Transverse colon (tissue), 4 donors: ENCODE measurements around the gene GNPNAT1. TPM values are rescaled to one million over a fixed set of nuclear protein-coding genes. Genes with fewer than 3 reads are reported as not detected.

Experiments used
- DNase-seq: peaks from one replicate; pipeline ENCODE4 v3.0.0-alpha.2; 2019
- H3K27ac ChIP-seq, 4 donors: fragments of 200-600 bp; sonication (generic); 2 replicates each; pipeline ENCODE4 v1.5.1; 2016 to 2018; ENCODE audit warnings: inconsistent platforms in 4 of 4
- H3K27me3 ChIP-seq: fragments of 200-600 bp; sonication (generic); 2 replicates; pipeline ENCODE4 v1.5.1; 2017; ENCODE audit warnings: inconsistent platforms
- H3K36me3 ChIP-seq, 4 donors: fragments of 200-600 bp; sonication (generic); 2 replicates each; pipeline ENCODE4 v1.5.1; 2017 to 2019; ENCODE audit warnings: inconsistent platforms in 4 of 4
- H3K4me1 ChIP-seq, 4 donors: fragments of 200-600 bp; sonication (generic); 2 replicates each; pipeline ENCODE4 v1.5.1; 2017 to 2020; ENCODE audit warnings: inconsistent platforms in 4 of 4
- H3K4me3 ChIP-seq, 4 donors: fragments of 200-600 bp; sonication (generic); 1 replicate in 1 of 4; 2 replicates in 3 of 4; pipeline versions ENCODE4 v1.5.1 to v1.6.1; 2017 to 2019; ENCODE audit warnings: inconsistent platforms in 4 of 4
- H3K9me3 ChIP-seq, 2 donors: fragments of 200-600 bp; sonication (generic); 2 replicates each; pipeline ENCODE4 v1.5.1; 2017 to 2019; ENCODE audit warnings: inconsistent platforms in 2 of 2
- EP300 ChIP-seq: sonication (generic); formaldehyde crosslinking; IDR thresholded peaks from one replicate; pipeline ENCODE4 v1.6.1; 2017; ENCODE audit warnings: antibody characterized with exemption, low read depth
- POLR2A ChIP-seq: fragments of 450-650 bp; IDR thresholded peaks from one replicate; pipeline ENCODE4 v1.6.1; 2016; ENCODE audit warnings: antibody characterized with exemption, mild to moderate bottlenecking, moderate library complexity
- POLR2AphosphoS5 ChIP-seq, 3 donors: sonication (generic); formaldehyde crosslinking; IDR thresholded peaks; one replicate each; pipeline ENCODE4 v1.6.1; 2016; ENCODE audit warnings: antibody characterized with exemption in 3 of 3
- WGBS, 2 donors: methylation state at CpG; one replicate each; pipeline ENCODE4 v1.1.5; 2018; ENCODE audit warnings: low coverage in 1 of 2; 5-methylcytosine and 5-hydroxymethylcytosine counted together
- in situ Hi-C, 4 donors: fragments of 200-750 bp; cut with MboI; loops; one replicate each; pipeline versions ENCODE4 v1.15.0 to v1.15.1; 2017; ENCODE audit warnings: low sequenced_read_pairs in 3 of 4, low pct_ligation_motif_present in 1 of 4, low pct_unique_long_range_greater_than_20kb in 1 of 4
- intact Hi-C: fragments of 100-400 bp; cut with DNase I; formaldehyde crosslinking; loops from one replicate; pipeline ENCODE4 v1.15.1; 2023; ENCODE audit warnings: low total_unique reads
- total RNA-seq, 4 donors: library from RNA; depleted of rRNA; stranded (reverse); fragments of >200 nt; gene quantifications; one replicate each; pipeline ENCODE4 v1.1.0, GENCODE V29; 2016
- TF ChIP-seq, protein P1 (sequence below), 5 experiments: fragments of 200-600 bp in 3 of 5; fragments of 450-650 bp in 2 of 5; sonication (generic) in 3 of 5; IDR thresholded peaks; 1 replicate in 2 of 5; 2 replicates in 3 of 5; pipeline ENCODE4 v1.5.1; 2016 to 2017; ENCODE audit warnings: antibody characterized with exemption in 5 of 5, inconsistent platforms in 3 of 5, mild to moderate bottlenecking in 2 of 5, moderate library complexity in 1 of 5

Gene GNPNAT1
- total RNA-seq, 4 donors from 2014 or later, result 7.5 to 17.1 (median 12.7) TPM

DNA sequence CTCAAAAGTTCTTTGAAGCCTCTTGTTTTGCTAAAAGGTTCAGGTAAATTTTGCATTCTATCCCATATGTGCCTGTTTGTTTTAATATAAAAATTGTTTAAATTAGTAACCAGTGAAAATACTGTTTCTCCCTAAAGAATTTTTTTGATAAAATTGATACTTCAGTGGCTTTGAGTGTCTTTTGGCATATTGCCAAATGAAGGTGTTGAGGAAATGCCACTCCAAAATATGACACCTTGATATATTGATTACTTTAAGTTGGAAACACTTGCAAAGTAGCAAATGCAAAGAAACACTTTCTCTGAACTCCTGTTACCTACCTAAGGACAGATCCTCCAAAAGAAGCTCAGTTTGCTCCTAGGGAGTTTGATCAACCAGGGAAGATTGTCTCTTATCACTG is 53.0 kb downstream of the GNPNAT1 start:
- no peak for DNase-seq
- Histone ChIP-seq H3K27me3 (no peaks in the 10 kb centered on the region), H3K4me3 (no peak overlapping the region), H3K27ac (no peak overlapping the region), H3K4me1 (peaks cover 0 to 18% (median 0%) of the 10 kb centered on the region in 4 donors), H3K36me3 (no peaks in the 10 kb centered on the region), H3K9me3 (no peaks in the 10 kb centered on the region)
- TF ChIP-seq POLR2A (no peak), EP300 (no peak), POLR2AphosphoS5 (IDR thresholded peaks at IDR 0.05) (no peak)
- TF ChIP-seq, protein P1, sequence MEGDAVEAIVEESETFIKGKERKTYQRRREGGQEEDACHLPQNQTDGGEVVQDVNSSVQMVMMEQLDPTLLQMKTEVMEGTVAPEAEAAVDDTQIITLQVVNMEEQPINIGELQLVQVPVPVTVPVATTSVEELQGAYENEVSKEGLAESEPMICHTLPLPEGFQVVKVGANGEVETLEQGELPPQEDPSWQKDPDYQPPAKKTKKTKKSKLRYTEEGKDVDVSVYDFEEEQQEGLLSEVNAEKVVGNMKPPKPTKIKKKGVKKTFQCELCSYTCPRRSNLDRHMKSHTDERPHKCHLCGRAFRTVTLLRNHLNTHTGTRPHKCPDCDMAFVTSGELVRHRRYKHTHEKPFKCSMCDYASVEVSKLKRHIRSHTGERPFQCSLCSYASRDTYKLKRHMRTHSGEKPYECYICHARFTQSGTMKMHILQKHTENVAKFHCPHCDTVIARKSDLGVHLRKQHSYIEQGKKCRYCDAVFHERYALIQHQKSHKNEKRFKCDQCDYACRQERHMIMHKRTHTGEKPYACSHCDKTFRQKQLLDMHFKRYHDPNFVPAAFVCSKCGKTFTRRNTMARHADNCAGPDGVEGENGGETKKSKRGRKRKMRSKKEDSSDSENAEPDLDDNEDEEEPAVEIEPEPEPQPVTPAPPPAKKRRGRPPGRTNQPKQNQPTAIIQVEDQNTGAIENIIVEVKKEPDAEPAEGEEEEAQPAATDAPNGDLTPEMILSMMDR (IDR thresholded peaks at IDR 0.05), result no peak
- in situ Hi-C loops, result no loop called here
- intact Hi-C loops, result no loop called here

GRCh38 chr14:52735921-52736489 is 55.4 kb downstream of the GNPNAT1 start:
- H3K36me3 ChIP-seq, result no peaks in the 10 kb centered on the region
- intact Hi-C loops, result no loop called here
- in situ Hi-C loops, result no loop called here
- TF ChIP-seq, protein P1 (IDR thresholded peaks at IDR 0.05), result no peak
- no peak for TF ChIP-seq EP300
- TF ChIP-seq POLR2AphosphoS5 (IDR thresholded peaks at IDR 0.05), result no peak
- TF ChIP-seq POLR2A, result no peak
- no peak overlapping the region for H3K4me3 ChIP-seq
- H3K9me3 ChIP-seq, result no peaks in the 10 kb centered on the region
- H3K27ac ChIP-seq, result no peak overlapping the region
- no peak for DNase-seq
- H3K4me1 ChIP-seq, result peaks cover 0 to 10% (median 4%) of the 10 kb centered on the region in 4 donors
- H3K27me3 ChIP-seq, result no peaks in the 10 kb centered on the region
- WGBS, 2 donors, result 57 to 61% methylated on average over 1 of the region's 1 CpG

DNA sequence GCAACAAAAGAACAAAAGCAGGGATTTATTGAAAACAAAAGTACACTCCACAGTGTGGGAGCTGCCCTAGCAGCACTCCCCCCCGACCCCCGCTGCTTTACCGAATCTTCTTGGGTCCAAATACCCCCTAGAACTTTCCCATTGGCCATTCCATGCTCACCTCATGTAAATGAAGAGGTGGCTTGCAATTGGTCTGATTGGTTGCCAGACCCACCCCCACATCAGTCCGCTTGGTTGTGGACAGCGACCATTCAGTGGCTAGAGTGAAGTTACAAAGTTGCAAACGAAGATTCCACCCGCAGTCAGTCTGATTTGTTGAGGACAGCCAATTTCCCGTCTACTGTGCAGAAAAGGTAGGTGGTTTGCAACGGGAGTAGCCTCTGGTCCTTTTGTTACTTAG is 57.6 kb downstream of the GNPNAT1 start:
- Histone ChIP-seq H3K4me1 (peaks cover 0 to 13% (median 5%) of the 10 kb centered on the region in 4 donors), H3K27ac (no peak overlapping the region), H3K36me3 (no peaks in the 10 kb centered on the region), H3K4me3 (no peak overlapping the region), H3K27me3 (no peaks in the 10 kb centered on the region), H3K9me3 (no peaks in the 10 kb centered on the region)
- in situ Hi-C loops (no loop called here), intact Hi-C loops (no loop called here)
- TF ChIP-seq POLR2AphosphoS5 (IDR thresholded peaks at IDR 0.05), result no peak
- DNase-seq, result no peak
- WGBS, 2 donors, result 93 to 100% methylated on average over 1 to 9 of the region's 9 CpGs

- peak overlapping the region; percentile 90 to 95 (median 93) for H3K27ac ChIP-seq
- TF ChIP-seq POLR2A (no peak), POLR2AphosphoS5 (IDR thresholded peaks at IDR 0.05) (no peak), EP300 (no peak)
- TF ChIP-seq, protein P1 (IDR thresholded peaks at IDR 0.05), result no peak
- no peak for DNase-seq
- intact Hi-C loops, result no loop called here
- in situ Hi-C loops, result no loop called here
- H3K27me3 ChIP-seq, result no peaks in the 10 kb centered on the region
- H3K9me3 ChIP-seq, result no peaks in the 10 kb centered on the region
- 4 to 9% methylated on average over 8 to 11 of the region's 11 CpGs for WGBS, 2 donors
- H3K36me3 ChIP-seq, result peaks cover 0 to 15% (median 4%) of the 10 kb centered on the region in 4 donors
- H3K4me1 ChIP-seq, result peaks cover 0 to 10% (median 4%) of the 10 kb centered on the region in 4 donors
- H3K4me3 ChIP-seq, result peak overlapping the region; percentile 75 to 99 (median 87)
Observed at GRCh38 chr14:52730709-52731111, 60.7 kb downstream of the GNPNAT1 start.
